ENCODE data around the gene KCNK1.

Gene KCNK1

GRCh38 chr1:233631810-233632405 lies 18.0 kb downstream of the KCNK1 start:
- no peak for TF ChIP-seq CTCF (IDR thresholded peaks at IDR 0.05; ENCODE audit: low read depth, low read length, missing control alignments)
- no peak overlapping the region for H3K4me3 ChIP-seq (replicated peaks; ENCODE audit: low read depth, low read length)
- no peak for DNase-seq (ENCODE audit: extremely low read depth, low read depth)

- no peak overlapping the region for H3K4me3 ChIP-seq (replicated peaks; ENCODE audit: low read depth, low read length)
- DNase-seq (ENCODE audit: extremely low read depth, low read depth), result no peak
- TF ChIP-seq CTCF (IDR thresholded peaks at IDR 0.05; ENCODE audit: low read depth, low read length, missing control alignments), result no peak
Observed at GRCh38 chr1:233632436-233632835, 18.5 kb downstream of the KCNK1 start.

GRCh38 chr1:233635765-233636502 lies 22.0 kb downstream of the KCNK1 start:
- peak; percentile 64 for DNase-seq (ENCODE audit: extremely low read depth, low read depth)
- no peak for TF ChIP-seq CTCF (IDR thresholded peaks at IDR 0.05; ENCODE audit: low read depth, low read length, missing control alignments)
- H3K4me3 ChIP-seq (replicated peaks; ENCODE audit: low read depth, low read length), result no peak overlapping the region

- DNase-seq (ENCODE audit: extremely low read depth, low read depth), result no peak
- H3K4me3 ChIP-seq (replicated peaks; ENCODE audit: low read depth, low read length), result no peak overlapping the region
Observed at GRCh38 chr1:233636503-233636877, 22.6 kb downstream of the KCNK1 start.

GRCh38 chr1:233638513-233638912 lies 24.6 kb downstream of the KCNK1 start:
- no peak overlapping the region for H3K4me3 ChIP-seq (replicated peaks; ENCODE audit: low read depth, low read length)
- no peak for TF ChIP-seq CTCF (IDR thresholded peaks at IDR 0.05; ENCODE audit: low read depth, low read length, missing control alignments)
- no peak for DNase-seq (ENCODE audit: extremely low read depth, low read depth)

More at GRCh38 chr1:233636503-233636877, 22.6 kb downstream of the KCNK1 start:
- no peak for TF ChIP-seq CTCF (IDR thresholded peaks at IDR 0.05; ENCODE audit: low read depth, low read length, missing control alignments)

GRCh38 chr1:233639611-233640010 lies 25.7 kb downstream of the KCNK1 start:
- no peak overlapping the region for H3K4me3 ChIP-seq (replicated peaks; ENCODE audit: low read depth, low read length)
- DNase-seq (ENCODE audit: extremely low read depth, low read depth), result no peak
- TF ChIP-seq CTCF (IDR thresholded peaks at IDR 0.05; ENCODE audit: low read depth, low read length, missing control alignments), result no peak
